K562 treated with DMSO at 1 percent for 48 hours (cell line): ENCODE data around the gene OR6X1. TPM values are rescaled to one million over a fixed set of nuclear protein-coding genes. Genes with fewer than 3 reads are reported as not detected.

ENCODE experiments used
- total RNA-seq: library from RNA; unstranded; fragments of 300-600 nt; gene quantifications from 2 replicates; pipeline ENCODE4 v1.2.3, GENCODE V29; 2022; ENCODE audit warnings: low replicate concordance; ENCODE audit errors: extremely low read depth

The OR6X1 gene
- total RNA-seq = not detected in 2 replicates

GRCh38 chr11:123754101-123754568, at the start of gene OR6X1:
Gene OR6X1 (minus strand): TSS chr11:123754518. CDS start chr11:123754518, 0 bp downstream.

GRCh38 chr11:123741159-123742030, 12.9 kb downstream of the OR6X1 start, which contains the start of gene ZNF202:
Gene ZNF202 (minus strand): TSS chr11:123741660. CDS start chr11:123730888, 10,772 bp downstream.

Other genes starting within 250 kb of the OR6X1 start
- not detected in 2 replicates for gene SCN3B, start 99.9 kb downstream of the OR6X1 start, total RNA-seq
- not detected in 2 replicates for gene ZNF202, start 12.9 kb downstream of the OR6X1 start, total RNA-seq
- gene OR6M1, start 51.8 kb upstream of the OR6X1 start, total RNA-seq = not detected in 2 replicates
- gene TMEM225, start 131.2 kb upstream of the OR6X1 start, total RNA-seq = not detected in 2 replicates
- gene OR8D4, start 147.6 kb upstream of the OR6X1 start, total RNA-seq = not detected in 2 replicates
- gene OR4D5, start 185.1 kb upstream of the OR6X1 start, total RNA-seq = not detected in 2 replicates
- not detected in 2 replicates for gene OR6T1, start 189.3 kb upstream of the OR6X1 start, total RNA-seq
- not detected in 2 replicates for gene OR10S1, start 223.3 kb upstream of the OR6X1 start, total RNA-seq
- not detected in 2 replicates for gene OR10G6, start 240.6 kb upstream of the OR6X1 start, total RNA-seq